GM10266 (cell line): ENCODE measurements around the gene CNKSR2.
"Not testable (repeated sequence)": the region's sequence is repeated elsewhere in the genome, so short reads cannot be mapped to it uniquely, and the experiment has no call there.

Source experiments
- DNase-seq: peaks from one replicate; pipeline ENCODE4 v3.0.0; 2012; ENCODE audit errors: extremely low spot score
- TF ChIP-seq, protein P1 (sequence below): IDR thresholded peaks from 2 replicates; pipeline ENCODE4 v1.5.1; 2012; ENCODE audit warnings: mild to moderate bottlenecking, low read depth; ENCODE audit not compliant: control insufficient read depth, insufficient read depth; ENCODE audit errors: missing control alignments

The CNKSR2 gene

DNA sequence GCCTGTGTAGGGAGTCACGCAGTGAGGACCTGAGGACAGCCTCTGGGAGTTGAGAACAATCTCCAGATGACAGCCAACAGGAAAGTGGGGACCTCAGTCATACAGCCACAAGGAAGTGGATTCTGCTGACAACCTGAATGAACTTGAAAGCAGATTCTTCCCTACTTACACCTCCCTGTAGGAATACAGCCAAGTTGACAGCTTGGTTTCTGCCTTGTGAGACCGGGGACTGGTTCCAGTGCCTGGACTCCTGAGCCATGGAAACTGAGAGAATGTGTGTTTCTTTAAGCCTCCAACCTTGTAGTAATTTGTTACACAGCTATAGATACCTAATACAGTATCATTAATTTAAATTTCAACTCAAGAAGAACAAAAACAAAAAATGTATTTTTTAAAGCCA is 107.5 kb downstream of the CNKSR2 start:
- TF ChIP-seq, protein P1, sequence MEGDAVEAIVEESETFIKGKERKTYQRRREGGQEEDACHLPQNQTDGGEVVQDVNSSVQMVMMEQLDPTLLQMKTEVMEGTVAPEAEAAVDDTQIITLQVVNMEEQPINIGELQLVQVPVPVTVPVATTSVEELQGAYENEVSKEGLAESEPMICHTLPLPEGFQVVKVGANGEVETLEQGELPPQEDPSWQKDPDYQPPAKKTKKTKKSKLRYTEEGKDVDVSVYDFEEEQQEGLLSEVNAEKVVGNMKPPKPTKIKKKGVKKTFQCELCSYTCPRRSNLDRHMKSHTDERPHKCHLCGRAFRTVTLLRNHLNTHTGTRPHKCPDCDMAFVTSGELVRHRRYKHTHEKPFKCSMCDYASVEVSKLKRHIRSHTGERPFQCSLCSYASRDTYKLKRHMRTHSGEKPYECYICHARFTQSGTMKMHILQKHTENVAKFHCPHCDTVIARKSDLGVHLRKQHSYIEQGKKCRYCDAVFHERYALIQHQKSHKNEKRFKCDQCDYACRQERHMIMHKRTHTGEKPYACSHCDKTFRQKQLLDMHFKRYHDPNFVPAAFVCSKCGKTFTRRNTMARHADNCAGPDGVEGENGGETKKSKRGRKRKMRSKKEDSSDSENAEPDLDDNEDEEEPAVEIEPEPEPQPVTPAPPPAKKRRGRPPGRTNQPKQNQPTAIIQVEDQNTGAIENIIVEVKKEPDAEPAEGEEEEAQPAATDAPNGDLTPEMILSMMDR = no peak
- DNase-seq = no peak

DNA sequence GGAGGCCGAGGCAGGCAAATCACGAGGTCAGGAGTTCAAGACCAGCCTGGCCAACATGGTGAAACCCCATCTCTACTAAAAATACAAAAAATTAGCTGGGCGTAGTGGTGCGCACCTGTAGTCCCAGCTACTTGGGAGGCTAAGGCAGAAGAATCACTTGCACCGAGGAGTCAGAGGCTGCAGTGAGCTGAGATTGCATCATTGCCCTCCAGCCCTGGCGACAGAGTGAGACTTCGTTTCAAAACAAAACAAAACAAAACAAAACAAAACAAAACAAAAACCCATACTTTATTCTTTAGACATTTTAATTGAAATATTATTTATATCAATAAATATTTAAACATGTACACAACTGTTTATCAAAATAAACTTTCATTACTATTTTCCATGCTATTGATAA is 109.8 kb downstream of the CNKSR2 start:
- not testable (repeated sequence) for DNase-seq

DNA sequence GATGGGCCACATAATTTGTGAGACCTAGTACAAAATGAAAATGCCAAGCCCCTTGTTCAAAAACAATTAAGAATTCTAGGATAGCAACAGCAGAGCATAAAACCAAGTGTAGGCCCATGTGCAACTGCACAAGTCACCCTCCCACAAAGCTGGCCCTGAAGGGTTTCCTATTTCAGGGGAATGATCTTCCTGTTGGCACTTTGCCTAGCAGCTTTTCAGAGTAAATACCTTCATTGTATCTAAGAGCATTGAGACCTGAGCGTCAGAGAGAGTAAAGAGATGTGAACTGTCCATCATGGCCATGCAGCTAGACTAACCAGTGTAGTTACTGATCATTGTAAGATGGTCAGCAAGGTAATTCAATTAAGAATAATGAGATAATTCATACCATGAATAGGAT is 113.6 kb downstream of the CNKSR2 start:
- TF ChIP-seq, protein P1 = no peak
- no peak for DNase-seq

DNA sequence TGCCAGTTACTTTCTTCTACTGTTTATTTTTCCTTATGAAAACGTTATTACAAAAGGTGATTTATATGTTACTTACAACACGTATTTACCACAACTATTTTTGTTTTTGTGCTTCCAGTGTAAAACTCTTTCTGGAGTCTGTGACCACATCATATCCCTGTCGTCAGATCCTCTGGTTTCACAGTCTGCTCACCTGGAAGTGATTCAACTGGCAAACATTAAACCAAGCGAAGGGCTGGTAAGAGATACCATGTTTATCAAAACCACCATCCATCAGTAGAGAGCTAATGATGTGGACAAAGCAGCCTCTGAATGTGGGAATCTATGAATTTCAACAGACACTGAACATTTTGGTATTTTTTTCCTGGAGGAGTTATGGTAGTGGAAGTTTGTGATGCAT is 116.1 kb downstream of the CNKSR2 start:
- DNase-seq = no peak
- TF ChIP-seq, protein P1 = no peak

DNA sequence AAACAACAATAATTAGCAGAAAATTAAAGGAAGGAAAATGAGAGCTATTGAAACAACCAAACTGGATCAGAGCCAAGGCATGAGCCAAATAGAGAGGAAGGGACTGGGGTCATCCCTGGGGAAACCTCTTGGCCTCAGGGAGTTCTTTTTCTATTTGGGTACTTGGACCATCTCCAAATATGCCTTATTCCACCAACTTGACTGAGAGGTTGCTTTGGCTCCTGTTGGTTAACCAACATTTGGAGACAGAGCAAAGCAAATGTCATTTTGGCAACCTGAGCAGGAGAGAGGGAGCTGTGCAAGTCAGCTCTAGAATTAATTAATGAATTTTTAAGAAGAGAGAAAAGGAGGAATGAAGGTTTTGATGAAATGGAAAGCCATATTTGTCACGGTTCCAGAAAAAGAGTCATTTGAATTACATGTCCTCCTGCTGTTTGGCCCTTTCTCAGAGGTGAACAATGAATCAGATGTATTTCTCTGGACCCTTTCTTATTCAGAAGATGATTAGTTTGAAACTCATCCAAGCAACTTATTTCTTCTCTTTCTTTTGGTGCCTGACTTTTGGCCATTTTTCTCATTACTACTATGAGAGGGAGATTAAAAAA is 119.1 kb downstream of the CNKSR2 start:
- TF ChIP-seq, protein P1 = no peak
- DNase-seq = no peak

DNA sequence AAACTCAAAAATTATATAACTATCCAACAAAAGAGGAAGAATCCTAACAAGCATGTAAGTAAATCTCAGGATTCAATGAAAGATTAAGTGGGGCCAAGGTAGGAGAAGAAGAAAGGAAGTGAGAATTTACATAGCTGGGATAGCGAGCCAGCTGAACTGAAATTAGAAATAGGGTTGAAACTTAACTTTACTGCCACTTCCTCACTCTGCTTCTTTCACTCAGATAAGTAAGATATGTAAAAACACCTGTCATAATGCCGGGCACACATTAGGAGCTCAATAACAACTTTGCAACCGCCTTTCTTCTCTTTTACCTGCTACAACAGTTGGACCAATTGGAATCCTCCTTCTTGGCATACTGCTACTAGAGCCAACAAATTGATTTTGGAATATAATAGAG is 129.4 kb downstream of the CNKSR2 start:
- TF ChIP-seq, protein P1 = no peak
- no peak for DNase-seq

DNA sequence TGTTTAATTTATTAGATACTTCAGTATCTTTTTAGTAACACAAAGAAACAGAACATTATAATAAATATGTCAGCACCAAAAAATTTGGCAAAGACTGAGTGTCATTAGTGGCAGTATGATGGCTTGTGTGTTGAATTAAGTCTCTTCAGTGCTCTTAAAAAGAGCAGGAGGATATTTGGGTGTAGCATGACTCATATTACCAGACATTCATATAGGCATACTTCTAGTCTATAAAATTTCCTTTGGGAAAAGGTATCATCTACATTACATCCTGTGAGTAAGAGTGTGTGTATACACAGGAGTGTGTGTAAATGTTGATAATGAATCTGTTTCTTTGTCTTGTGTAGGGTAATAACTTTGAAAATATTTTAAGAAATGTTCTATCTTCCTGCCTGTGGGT is 135.7 kb downstream of the CNKSR2 start:
- DNase-seq = no peak

More for the DNA sequence above, 135.7 kb downstream of the CNKSR2 start:
- TF ChIP-seq, protein P1 = no peak
